ENCODE results near the gene TM4SF5. TPM values are rescaled to one million over a fixed set of nuclear protein-coding genes. Genes with fewer than 3 reads are reported as not detected.

The TM4SF5 gene, protein sequence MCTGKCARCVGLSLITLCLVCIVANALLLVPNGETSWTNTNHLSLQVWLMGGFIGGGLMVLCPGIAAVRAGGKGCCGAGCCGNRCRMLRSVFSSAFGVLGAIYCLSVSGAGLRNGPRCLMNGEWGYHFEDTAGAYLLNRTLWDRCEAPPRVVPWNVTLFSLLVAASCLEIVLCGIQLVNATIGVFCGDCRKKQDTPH
- total RNA-seq (2014; rRNA removed; shearing (Covaris generic); ENCODE audit: low replicate concordance), result not detected in 2 replicates

DNA sequence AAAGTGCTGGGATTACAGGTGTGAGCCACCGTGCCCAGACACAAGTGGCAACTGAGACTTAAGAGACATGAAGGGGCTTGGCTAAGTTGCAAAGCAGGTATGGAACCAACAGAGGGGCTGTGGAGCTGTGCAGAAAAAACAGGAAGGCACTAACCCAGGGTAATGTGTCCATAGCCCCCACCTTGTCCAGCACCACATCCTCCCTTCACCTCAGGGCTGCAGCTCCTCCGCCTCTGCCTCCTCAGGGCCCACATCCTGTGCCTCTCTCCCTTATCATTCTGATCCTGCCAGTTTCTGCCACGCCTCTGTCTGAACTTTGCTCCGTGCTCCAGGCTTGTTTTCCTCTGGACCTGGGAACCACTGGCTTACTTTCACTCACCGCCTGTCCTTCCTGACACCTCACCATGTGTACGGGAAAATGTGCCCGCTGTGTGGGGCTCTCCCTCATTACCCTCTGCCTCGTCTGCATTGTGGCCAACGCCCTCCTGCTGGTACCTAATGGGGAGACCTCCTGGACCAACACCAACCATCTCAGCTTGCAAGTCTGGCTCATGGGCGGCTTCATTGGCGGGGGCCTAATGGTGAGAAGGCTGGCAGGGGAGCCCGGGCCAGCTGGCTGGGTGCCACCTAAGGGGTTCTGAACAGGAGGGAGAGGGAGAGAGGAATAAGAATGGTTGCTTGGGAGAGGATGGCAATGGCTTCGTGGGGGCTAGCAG lies at the start of gene TM4SF5:
TM4SF5 (plus strand) TSS at position 368 of the 716 bp plus-strand sequence; CDS start at position 405, 37 bp downstream.
- in situ Hi-C loops (cut with HindIII; ENCODE audit: low pct_unique_long_range_greater_than_20kb, low sequenced_read_pairs), result no loop called here
- DNase-seq (ENCODE audit: low read depth), result no peak

DNA sequence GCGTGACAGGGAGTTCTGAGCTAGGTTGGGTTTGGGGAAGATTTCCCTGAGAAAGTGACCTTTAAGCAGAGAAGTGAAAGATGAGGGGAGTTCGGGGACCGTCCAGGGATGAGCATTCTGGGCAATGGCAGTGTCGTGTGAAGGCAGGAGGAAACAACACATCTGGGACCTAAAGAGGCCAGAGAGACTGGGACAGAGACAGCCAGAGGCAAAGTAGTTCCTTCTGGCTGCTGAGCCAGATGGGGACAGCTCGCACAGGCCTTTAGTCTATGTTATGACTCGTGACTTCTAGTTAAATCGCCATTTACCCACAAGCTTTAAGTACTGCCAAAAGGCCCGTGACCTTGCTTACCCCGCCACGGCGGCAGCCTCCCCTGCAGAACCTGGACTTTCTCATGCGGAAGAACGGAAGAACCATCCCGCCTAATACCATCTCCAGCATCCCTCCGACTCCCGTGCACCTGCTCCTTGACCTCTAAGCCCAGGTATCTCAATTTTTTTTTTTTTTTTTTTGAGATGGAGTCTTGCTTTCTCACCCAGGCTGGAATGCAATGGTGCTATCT lies 48.9 kb upstream of the TM4SF5 start:
- no peak for DNase-seq (ENCODE audit: low read depth)
- in situ Hi-C loops (cut with HindIII; ENCODE audit: low pct_unique_long_range_greater_than_20kb, low sequenced_read_pairs), result no loop called here

DNA sequence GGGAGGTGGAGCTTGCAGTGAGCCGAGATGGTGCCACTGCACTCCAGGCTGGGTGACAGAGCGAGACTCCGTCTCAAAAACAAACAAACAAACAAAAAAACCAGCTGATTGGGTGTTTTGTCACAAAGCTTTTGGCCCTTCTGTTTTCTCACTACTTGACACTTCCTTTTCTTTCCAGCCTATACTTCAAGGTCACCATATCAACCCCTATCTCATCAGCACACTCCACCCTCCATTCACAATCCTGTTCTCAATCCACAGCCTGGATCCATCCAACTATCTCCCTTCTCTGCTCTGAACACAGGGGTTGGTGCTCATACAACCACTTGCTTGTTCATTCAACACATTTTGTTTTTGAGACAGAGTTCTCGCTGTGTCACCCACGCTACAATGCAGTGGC lies 47.0 kb upstream of the TM4SF5 start:
- no peak for DNase-seq (ENCODE audit: low read depth)
- in situ Hi-C loops (cut with HindIII; ENCODE audit: low pct_unique_long_range_greater_than_20kb, low sequenced_read_pairs), result no loop called here

DNA sequence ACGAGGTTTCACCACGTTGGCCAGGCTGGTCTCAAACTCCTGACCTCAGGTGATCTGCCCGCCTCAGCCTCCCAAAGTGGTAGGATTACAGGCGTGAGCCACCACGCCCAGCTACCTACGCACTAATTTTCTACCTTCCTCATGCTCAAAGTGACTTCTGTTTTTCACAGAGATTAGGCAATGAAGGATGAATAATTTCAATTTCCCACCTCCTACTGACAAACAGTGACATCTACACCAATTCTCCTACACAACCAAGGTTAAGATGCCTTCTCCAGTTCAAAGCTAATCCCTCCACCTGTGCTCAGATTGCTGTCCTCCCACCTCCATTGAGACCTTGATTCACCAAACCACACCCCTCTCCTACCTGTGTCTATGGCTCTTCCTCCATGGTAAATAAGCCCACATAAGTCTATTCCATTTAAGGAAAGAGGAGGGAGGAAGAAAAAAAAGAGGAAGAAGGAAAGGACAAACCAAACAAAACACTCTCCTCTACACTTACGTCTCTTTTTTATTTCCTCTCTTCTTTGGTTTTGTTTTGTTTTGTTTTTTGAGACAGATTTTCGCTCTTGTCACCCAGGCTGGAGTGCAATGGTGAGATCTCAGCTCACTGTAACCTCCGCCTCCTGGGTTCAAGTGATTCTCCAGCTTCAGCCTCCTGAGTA lies 45.9 kb upstream of the TM4SF5 start:
- in situ Hi-C loops (cut with HindIII; ENCODE audit: low pct_unique_long_range_greater_than_20kb, low sequenced_read_pairs), result no loop called here
- DNase-seq (ENCODE audit: low read depth), result no peak

DNA sequence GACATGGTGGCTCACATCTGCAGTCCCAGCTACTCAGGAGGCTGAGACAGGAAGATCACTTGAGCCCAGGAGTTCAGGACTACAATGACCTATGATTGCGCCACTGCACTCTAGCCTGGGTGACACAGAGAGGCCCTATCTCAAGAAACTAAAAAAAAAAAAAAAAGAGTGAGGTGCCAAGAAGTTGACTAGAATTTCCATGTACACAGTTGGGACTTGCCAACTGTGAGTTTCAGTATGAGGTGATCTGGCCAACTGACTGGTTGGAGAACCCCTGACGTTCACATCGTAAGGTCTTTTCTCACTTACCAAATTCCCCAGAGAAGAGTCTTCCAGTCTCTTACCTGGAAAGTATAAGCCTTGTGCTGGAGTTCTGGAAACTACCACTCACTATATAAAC lies 43.6 kb upstream of the TM4SF5 start:
- no peak for DNase-seq (ENCODE audit: low read depth)
- in situ Hi-C loops (cut with HindIII; ENCODE audit: low pct_unique_long_range_greater_than_20kb, low sequenced_read_pairs), result no loop called here

DNA sequence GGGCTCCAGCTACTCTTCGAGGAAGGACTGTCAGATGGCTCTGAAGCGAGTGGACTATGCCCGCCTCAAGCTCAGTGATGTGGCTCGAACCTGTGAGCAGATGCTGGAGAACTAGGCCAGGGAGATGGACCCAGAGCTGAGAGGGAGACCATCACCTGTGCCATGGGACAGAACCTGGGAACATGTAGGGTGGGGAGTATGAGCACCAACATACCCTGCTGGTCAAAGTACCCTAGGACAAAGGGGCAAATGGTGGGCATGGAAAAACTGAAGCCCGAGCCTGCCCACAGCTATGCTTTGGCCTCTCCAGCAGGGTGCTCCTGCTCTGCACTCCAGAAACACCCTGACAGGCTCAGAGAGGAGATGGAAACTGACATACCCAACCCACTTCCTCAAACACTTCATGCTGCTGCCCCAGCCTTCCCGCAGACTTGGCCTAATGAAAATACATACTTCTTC lies 38.6 kb upstream of the TM4SF5 start:
- no peak for DNase-seq (ENCODE audit: low read depth)
- in situ Hi-C loops (cut with HindIII; ENCODE audit: low pct_unique_long_range_greater_than_20kb, low sequenced_read_pairs), result no loop called here

DNA sequence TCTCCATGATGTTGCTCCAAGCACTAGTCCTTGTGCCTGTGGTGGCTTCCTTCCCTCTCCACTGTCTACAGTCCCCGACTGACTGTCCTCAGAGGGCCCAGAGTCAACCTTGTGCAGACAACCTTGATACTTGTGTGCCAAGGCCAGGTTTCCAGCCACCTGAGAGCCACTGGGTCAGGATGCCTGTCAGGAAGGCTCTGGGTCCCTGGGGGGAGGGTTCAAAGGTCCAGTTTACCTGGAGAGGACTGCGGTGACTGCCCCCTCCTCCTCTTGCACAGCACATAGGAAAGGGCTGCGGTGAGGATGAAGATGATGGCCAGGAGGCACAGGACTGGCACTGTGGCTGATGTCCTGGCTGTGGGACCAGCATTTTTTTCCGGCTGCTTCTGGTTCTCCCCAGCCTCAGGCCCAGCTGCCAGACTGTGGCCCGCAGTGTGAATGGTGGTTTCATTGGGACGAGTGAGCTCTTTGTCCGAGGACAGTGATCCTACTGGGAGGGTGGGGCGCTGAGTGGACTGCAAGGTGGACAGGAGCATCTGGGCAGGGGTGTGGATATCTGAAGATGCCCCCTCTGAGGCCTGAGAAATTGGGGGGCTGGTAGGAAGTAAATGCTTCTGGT lies 36.7 kb upstream of the TM4SF5 start:
- in situ Hi-C loops (cut with HindIII; ENCODE audit: low pct_unique_long_range_greater_than_20kb, low sequenced_read_pairs), result no loop called here
- DNase-seq (ENCODE audit: low read depth), result no peak

DNA sequence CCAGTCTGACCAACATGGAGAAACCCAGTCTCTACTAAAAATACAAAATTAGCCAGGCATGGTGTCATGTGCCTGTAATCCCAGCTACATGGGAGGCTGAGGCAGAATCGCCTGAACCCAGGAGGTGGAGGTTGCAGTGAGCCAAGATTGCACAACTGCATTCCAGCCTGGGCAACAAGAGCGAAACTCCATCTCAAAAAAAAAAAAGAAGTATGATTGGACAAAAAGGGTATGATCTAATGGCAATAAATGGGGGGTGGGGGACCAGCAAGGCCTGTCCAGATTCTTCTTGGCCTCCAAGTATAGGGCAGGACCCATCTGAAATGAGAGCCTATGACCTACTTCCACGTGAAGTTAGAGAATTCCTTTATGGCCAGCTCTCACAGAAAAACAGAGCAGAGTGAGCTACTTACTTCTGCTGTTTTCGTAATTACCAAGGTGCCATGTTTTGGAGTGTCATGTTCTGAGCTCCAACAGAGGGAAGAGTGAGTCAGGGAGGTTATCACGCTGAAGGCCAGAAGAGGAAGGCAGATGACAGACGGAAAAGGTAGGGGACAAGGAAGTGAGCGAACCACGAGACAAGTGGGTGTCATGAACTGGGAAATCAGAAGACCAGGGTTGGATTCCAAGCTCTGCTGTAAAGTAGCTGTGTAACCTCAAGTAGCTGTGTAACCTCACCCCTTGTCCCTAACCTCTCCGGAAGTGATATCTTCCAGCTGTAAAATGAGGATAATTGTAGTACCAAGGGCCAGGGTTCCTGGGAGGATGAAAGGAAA lies 35.6 kb upstream of the TM4SF5 start:
- in situ Hi-C loops (cut with HindIII; ENCODE audit: low pct_unique_long_range_greater_than_20kb, low sequenced_read_pairs), result no loop called here
- no peak for DNase-seq (ENCODE audit: low read depth)

DNA sequence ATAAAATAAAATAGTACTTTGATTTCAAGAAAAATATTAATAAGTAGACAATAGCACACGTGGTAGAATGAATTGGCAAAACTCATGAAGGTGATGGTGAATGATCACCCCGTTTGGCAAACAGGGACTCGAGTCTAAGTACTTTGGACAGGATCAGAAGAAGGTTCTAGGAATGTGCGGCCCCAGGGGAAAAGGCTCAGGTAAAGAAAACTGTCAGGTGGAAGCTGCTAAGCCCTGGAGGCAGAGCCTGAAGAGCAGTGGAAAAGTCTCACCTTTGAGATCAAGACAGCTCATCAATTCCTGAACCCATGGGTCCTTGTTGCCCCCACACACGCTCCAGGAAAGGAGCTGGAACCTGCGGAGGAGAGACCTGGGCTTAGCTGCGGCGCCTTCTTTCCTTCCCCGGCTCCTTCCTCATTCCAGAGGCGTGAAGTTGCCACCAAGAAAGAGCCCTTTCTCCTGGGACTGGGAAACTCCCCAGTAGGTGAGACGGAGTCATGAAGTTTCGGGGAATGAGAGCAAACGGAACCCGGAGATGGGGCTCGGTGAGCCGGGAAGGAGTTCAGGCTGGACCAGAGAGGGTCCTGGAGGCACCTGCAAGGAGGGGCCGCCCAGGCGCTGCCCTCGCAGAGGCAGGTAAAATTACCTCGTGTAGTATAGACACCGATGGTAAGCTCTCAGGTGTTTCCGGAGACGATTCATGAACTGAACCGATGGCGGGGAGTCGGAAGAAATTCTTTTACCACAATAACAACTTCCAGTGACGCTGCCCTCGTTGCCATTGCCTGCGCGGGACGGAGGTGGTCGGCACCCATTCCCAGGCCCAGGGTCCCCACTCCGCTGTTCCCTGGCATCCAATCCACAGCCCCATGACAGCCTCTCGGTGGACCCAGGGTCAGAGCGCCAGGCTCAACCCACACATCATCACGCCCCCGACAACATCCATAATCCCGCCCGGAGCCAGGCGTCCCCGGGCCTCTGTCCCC lies 33.3 kb upstream of the TM4SF5 start:
- no peak for DNase-seq (ENCODE audit: low read depth)

DNA sequence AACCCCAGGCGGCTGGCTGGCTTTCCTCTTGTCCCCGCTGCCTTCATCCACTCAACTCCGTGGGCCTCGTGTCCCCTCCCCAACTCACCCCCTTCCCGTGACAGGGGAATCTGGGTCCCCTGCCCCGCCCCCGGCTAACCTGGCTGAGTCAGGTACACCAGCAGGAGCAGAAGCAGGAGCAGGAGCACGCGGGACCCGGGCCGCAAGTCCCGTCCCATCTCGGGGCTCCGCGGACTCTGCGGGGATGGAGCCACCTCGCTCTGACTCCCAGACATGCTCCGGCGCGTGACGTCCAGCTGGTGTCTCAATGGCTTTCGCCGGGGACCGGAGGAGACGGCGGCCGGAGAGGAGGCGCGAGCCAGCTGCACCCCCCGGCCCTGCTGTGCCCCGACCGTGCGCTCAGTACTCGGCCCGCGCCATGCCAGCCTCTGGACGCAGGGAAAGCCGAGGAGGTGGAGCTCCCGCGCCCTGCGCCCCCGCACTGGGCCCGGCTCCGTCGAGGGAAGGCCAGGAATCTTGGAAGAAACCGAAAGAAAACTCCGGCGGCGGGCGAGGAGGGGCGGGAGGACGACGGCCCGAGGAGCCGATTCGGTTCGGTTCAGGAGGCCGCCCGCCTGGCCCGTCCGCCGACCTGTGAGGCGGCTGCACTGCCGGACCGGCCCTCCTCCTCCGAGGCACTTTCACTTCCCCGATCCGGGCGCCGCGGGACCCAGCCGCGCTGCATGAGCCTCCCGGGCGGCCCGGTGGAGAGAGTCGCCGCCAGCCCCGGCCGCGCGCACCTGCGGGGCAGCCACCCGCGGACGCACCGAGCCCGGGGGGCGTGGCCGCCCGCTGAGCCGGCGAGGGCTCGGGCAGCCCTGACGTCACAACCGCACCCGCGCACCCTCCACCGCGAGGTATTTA lies 32.3 kb upstream of the TM4SF5 start, which contains the start of the genes CXCL16 and ZMYND15:
CXCL16 (minus strand) TSS at position 807 of the 903 bp plus-strand sequence; CDS start at position 218, 589 bp downstream.
ZMYND15 (plus strand) TSS at position 712 of the 903 bp plus-strand sequence. CDS start 716 bp downstream, outside the sequence.
- in situ Hi-C loops (cut with HindIII; ENCODE audit: low pct_unique_long_range_greater_than_20kb, low sequenced_read_pairs), result no loop called here
- DNase-seq (ENCODE audit: low read depth), result no peak

More for the DNA sequence above, 33.3 kb upstream of the TM4SF5 start:
- in situ Hi-C loops (cut with HindIII; ENCODE audit: low pct_unique_long_range_greater_than_20kb, low sequenced_read_pairs), result no loop called here

DNA sequence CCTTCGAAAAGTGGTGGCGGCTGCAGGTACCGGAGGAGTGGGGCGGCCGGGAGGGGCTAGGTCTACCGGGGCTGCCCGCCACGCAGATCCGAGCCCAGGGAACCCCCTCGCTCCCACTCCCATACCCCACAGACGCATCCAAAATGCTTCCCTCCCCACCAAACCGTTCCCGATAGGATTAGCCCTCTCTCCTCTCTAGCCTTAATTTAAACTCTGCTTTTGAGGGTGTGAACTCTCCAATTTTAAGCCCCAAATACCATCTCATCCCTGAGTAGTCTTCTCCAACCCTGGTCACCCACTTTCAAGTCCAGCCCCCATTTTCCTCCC lies 31.7 kb upstream of the TM4SF5 start:
- in situ Hi-C loops (cut with HindIII; ENCODE audit: low pct_unique_long_range_greater_than_20kb, low sequenced_read_pairs), result no loop called here

DNA sequence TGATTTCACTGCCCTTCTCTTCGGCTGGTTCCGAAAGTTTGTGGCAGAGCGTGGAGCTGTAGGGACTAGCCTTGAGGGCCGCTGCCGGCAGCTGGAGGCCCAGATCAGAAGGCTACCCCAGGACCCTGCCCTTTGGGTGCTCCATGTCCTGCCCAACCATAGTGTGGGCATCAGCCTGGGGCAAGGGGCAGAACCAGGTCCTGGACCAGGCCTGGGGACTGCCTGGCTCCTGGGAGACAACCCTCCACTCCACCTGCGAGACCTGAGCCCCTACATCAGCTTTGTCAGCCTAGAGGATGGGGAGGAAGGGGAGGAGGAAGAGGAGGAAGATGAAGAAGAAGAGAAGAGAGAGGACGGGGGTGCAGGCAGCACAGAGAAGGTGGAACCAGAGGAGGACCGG lies 31.1 kb upstream of the TM4SF5 start:
- DNase-seq (ENCODE audit: low read depth), result no peak
- in situ Hi-C loops (cut with HindIII; ENCODE audit: low pct_unique_long_range_greater_than_20kb, low sequenced_read_pairs), result no loop called here

More for the DNA sequence above, 31.7 kb upstream of the TM4SF5 start:
- no peak for DNase-seq (ENCODE audit: low read depth)

DNA sequence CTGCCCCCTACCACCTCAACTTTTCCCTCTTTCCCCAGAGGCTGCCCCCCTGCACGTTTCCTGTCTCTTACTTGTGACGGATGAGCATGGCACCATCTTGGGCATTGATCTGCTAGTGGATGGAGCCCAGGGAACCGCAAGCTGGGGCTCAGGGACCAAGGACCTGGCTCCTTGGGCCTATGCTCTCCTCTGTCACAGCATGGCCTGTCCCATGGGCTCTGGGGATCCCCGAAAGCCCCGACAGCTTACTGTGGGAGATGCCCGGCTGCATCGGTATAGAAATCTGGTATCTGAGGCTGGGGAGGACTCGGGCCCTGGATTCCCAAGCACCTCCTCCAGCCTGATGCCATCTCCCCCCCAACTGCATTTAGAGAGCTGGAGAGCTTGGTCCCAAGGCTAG lies 30.1 kb upstream of the TM4SF5 start:
- in situ Hi-C loops (cut with HindIII; ENCODE audit: low pct_unique_long_range_greater_than_20kb, low sequenced_read_pairs), result no loop called here

DNA sequence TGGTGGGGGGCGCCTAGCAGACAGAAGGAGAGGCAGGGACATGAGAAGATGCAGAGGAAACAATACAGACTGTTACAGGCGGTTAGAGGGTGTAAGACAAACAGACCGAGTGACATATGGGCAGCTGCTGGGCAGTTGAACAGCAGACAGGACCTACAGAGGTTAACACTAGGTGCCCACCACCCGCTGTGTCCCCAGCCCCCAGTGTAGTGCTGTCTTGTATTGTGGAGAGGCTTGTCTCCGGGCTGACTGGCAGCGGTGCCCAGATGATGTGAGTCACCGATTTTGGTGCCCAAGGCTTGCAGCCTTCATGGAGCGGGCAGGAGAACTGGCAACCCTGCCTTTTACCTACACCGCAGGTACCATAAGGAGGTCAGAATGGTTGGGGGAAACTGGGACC lies 29.6 kb upstream of the TM4SF5 start:
- in situ Hi-C loops (cut with HindIII; ENCODE audit: low pct_unique_long_range_greater_than_20kb, low sequenced_read_pairs), result no loop called here
- DNase-seq (ENCODE audit: low read depth), result no peak

More for the DNA sequence above, 30.1 kb upstream of the TM4SF5 start:
- DNase-seq (ENCODE audit: low read depth), result no peak

DNA sequence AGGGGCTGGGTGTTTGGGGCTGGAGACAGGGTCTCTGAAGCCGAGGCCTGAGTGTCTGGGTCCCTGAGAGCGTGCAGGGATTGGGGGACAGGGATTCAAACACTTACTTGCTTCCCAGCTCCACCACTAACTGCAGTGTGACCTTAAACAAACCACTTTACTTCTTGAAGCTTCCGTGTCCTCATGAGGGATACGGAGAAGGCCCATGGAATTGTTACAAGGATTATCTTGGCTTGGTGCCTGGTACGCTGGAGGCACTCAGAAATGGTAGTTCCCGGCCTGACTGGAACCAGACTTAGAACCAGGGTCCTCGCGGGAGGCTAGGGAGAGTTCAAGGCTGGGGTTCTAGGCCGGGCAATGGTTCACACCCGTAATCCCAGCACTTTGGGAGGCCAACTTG lies 29.1 kb upstream of the TM4SF5 start:
- in situ Hi-C loops (cut with HindIII; ENCODE audit: low pct_unique_long_range_greater_than_20kb, low sequenced_read_pairs), result no loop called here
- DNase-seq (ENCODE audit: low read depth), result no peak

DNA sequence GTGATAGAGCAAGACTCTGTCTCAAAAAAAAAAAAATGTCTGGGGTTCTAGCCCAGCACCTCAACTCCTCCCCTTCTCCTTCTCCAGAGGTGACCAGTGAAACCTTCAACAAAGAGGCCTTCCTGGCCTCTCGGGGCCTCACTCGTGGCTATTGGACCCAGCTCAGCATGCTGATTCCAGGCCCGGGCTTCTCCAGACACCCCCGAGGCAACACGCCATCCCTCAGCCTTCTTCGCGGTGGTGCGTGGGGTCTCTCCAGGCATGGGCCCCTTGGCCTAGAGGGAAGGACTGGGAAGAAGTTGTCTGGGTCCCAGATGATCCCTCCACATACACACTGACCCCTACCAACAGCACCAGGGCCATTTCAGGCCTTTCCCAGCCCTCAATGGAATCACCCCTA lies 28.5 kb upstream of the TM4SF5 start:
- in situ Hi-C loops (cut with HindIII; ENCODE audit: low pct_unique_long_range_greater_than_20kb, low sequenced_read_pairs), result no loop called here
- DNase-seq (ENCODE audit: low read depth), result no peak

Data from Caki2 (cell line).